Stimulated activated CD4-positive, alpha-beta T cell treated with anti-CD3 and anti-CD28 coated beads, Interleukin-15, amount 100 ng/mL, for 1 hour (primary cell): ENCODE results near the gene ZBTB49.
"Not testable (repeated sequence)": the region's sequence is repeated elsewhere in the genome, so short reads cannot be mapped to it uniquely, and the experiment has no call there.

Source experiments
- DNase-seq, 2 donors: peaks; one replicate each; pipeline ENCODE4 v3.0.0-alpha.2; 2020; ENCODE audit warnings: low read depth in 1 of 2, low spot score in 1 of 2

ZBTB49 gene, protein sequence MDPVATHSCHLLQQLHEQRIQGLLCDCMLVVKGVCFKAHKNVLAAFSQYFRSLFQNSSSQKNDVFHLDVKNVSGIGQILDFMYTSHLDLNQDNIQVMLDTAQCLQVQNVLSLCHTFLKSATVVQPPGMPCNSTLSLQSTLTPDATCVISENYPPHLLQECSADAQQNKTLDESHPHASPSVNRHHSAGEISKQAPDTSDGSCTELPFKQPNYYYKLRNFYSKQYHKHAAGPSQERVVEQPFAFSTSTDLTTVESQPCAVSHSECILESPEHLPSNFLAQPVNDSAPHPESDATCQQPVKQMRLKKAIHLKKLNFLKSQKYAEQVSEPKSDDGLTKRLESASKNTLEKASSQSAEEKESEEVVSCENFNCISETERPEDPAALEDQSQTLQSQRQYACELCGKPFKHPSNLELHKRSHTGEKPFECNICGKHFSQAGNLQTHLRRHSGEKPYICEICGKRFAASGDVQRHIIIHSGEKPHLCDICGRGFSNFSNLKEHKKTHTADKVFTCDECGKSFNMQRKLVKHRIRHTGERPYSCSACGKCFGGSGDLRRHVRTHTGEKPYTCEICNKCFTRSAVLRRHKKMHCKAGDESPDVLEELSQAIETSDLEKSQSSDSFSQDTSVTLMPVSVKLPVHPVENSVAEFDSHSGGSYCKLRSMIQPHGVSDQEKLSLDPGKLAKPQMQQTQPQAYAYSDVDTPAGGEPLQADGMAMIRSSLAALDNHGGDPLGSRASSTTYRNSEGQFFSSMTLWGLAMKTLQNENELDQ

GRCh38 chr4:4289941-4290850 lies at the start of gene ZBTB49, which contains the start of gene LYAR:
ZBTB49 (plus strand) TSS chr4:4290251; CDS start chr4:4299946, 9,695 bp downstream.
LYAR (minus strand) TSS chr4:4290154; CDS start chr4:4283742, 6,412 bp downstream.
- DNase-seq: peak; percentile 96

DNA sequence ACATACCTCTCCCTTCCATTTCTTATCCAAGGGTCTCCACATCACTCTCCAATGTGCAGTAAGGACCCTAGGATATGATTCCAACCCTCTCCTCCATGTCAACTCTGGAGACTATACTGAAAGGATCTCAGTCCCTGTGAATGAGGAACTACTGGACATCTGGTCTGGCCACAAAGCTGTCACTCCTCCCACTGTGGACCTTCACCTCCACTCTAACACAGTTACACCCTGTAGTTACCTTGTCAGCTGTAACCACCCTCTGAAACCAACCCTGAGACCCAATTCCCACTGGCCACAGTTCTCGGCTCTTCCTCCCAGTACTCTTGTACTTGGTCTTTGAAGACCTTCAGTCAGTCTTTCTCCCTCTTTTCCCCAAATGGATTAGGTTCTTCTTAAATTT lies 44.9 kb upstream of the ZBTB49 start:
- DNase-seq: no peak

- no peak for DNase-seq
These were observed 42.4 kb upstream of the ZBTB49 start for GRCh38 chr4:4247696-4248028.

- peak; percentile 75 to 84 for DNase-seq
These were observed 41.8 kb upstream of the ZBTB49 start, which contains the start of gene TMEM128 for GRCh38 chr4:4248029-4248884. TMEM128 (minus strand) TSS chr4:4248223; CDS start chr4:4248202, 21 bp downstream.

DNA sequence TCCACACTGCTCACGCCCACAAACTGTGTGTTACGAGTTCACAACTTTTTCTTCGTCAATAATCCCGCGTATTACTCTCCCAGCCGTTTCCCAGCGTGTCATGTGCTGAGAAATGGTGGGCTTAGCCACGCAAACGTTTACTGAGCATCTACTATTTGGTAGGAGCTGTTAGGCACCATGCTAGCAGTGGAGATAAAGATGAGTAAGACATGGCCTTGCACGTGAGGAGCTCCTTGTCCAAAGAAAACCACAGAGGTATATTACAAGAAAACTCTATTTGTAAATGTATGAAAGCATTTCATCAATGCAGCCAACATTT lies 41.2 kb upstream of the ZBTB49 start:
- DNase-seq: no peak

DNA sequence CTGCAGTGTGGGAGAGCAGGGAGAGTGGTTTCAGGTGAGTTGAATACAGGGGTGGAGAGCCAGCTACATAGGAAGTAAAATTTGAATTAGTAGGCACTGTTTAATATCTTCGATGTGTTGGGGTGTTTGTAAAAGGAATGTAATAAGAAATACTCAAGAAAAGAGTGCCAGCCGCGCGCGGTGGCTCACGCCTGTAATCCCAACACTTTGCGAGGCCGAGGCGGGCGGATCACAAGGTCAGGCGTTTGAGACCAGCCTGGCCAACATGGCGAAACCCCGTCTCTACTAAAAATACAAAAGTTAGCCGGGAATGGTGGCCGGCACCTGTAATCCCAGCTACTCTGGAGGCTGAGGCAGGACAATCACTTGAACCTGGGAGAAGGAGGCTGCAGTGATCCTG lies 40.7 kb upstream of the ZBTB49 start:
- DNase-seq: not testable (repeated sequence)

GRCh38 chr4:4249866-4250265 lies 40.2 kb upstream of the ZBTB49 start:
- no peak for DNase-seq

DNA sequence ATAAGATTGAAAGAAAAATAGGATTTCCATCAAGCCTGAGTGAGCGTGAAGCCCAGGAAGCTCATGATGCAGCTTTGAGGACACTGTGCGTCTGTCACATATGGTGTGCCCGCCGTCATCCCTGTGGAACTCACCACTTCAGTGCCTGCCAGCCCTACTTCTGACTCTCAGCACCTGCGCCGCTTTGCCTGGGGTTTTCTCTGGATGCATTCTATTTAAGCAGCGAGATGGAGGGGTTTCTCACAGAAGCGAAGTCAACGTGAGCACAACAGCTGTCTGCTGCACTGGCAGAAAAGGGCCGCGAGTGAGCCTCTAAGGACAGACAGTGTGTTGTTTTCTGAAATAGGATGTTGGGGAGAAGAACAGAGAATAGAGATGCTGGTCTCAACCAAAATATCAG lies 35.9 kb upstream of the ZBTB49 start:
- DNase-seq: no peak

DNA sequence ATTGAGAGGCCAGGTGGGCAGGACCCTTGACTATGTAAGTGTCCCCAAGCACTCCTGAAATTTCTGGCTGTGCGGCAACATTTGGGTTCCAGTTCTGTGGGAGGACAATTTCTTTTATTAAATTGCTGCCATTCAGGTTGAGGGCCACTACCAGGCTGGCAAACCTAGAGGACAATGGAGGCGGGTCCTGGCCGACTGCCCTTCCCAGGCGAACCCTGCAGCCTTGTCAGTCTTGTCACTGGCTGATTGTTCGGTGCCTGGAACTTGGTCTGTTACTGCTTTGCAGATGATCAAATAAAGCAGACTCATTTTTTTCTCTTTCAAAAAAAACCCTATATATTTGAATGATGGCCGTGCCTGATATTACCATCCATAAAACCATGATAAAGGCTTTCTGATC lies 35.4 kb upstream of the ZBTB49 start:
- no peak for DNase-seq

- no peak for DNase-seq
These were observed 33.3 kb upstream of the ZBTB49 start for GRCh38 chr4:4256799-4257198.

DNA sequence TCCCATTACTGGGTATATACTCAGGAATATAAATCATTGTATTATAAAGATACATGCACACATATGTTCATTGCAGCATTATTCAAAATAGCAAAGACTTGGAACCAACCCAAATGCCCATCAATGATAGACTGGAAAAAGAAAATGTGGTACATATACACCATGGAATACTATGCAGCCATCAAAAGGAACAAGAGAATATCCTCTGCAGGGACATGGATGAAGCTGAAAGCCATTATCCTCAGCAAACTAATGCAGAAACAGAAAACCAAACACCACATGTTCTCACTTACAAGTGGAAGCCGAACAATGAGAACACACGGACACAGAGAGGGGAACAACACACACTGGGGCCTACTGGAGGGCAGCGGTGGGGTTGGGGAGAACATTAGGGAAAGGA lies 32.3 kb upstream of the ZBTB49 start:
- not testable (repeated sequence) for DNase-seq

GRCh38 chr4:4259484-4260100 lies 30.5 kb upstream of the ZBTB49 start:
- no peak for DNase-seq

DNA sequence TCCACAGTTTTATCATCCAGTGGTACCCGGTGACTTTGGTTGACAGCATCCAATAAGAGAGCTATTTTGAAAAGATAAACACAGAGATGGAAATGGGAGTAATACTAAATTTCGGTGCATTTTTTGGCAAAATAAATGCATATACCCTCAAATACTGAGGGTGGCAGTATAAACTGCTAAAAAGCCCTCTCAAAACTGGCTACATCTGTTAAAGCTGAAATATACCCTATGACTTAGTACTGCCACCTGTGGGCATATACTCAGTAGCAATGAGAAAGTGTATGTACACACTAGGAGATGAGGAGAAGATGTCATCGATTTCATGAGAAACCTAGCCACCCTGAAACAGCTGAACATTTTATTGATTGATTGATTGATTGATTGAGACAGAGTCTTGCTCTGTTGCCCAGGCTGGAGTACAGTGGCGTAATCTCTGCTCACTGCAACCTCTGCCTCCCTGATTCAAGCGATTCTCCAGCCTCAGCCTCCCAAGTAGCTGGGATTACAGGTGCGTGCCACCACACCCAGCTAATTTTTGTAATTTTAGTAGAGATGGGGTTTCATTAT lies 29.8 kb upstream of the ZBTB49 start:
- DNase-seq: no peak

DNA sequence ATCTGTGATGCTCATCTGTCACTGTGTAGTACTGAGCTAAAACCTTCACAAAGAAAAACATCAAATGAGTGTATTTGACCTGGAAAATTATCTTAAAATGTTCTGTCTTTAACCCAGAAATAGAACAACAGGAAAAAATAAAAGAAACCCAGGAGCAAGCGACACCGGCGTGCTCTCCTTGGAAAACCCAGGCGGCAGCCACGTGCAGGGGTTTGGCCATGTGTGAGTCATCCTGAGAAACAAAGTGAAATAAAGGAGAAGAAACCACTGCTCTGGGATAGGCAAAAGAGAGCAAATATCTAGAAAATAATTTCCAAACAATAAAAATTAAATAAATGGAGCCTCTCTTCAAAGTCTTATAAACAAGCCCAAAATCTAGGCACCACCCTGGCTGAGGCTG lies 22.1 kb upstream of the ZBTB49 start:
- DNase-seq: no peak

DNA sequence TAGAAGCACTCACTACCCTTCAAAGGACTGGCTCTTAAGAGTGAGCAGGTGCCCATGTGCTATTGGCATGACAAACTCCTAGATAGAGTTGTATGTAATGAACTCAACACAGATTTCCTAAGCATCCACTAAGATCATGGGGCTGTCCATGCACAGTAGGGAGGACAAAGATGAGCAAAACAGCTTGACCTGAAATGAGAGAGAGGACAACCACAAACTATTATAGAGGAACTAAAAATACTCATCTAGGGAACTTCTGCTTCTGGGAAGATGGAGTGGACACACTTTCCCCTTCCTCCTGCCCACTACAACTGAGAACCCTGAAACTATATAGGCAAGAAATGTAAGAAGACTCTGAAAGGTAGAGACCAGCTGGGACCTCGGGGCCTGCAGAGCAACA lies 21.3 kb upstream of the ZBTB49 start:
- no peak for DNase-seq

- DNase-seq: peak in 1 of 2 donors; percentile 11
These were observed 20.7 kb upstream of the ZBTB49 start for GRCh38 chr4:4269331-4269731.

DNA sequence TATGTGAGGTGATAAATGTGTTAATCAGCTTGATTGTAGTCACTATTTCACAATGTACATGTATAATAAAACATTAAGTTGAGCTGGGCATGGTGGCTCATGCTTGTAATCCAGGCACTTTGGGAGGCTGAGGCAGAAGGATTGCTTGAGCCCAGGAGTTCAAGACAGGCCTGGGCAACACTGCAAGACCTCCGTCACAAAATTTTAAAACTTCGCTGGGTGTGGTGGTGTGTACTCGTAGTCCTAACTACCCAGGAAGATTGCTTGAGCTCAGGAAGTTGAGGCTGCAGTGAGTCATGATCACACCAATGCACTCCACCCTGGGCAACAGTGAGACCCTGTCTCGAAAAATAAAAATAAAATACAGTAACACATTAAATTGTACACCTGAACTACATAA lies 20.2 kb upstream of the ZBTB49 start:
- DNase-seq: no peak

- no peak for DNase-seq
These were observed 19.5 kb upstream of the ZBTB49 start for GRCh38 chr4:4270529-4270928.

DNA sequence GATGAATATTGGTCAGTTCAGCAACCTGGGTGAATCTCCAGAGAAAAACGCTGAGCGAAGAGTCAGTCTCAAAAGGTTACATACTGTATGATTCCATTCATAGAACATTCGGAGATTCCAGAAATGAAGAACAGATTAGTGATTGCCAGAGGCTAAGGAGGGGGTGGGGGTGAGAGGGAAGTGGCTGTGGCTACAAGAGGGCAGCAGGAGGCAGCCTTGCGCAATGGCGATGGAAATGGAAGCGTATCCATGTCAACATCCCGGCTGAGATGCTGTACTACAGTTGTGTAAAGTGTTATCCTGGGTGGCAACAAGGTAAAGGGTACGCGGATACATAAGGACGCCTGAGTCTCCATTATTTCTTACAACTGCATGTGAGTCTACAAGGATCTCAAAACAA lies 18.1 kb upstream of the ZBTB49 start:
- DNase-seq: no peak

DNA sequence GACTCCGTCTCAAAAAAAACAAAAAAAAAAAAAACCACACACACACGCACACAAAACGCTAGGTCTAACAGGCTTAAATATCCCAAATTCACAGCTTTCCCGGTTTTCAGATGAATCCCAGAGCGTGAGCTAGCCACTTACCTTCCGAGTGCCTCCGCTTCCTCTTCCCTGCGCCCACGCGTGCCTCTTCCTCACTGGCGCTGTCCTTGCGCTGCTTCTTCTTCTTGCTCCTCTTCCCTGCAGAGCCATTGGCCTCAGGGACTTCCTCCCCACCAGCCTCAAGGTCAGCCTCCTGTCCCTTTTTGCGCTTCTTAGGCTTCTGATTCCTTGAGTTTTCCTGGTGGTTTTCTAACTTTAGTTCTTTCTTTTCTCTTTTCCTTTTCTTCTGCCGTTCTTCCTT lies 15.8 kb upstream of the ZBTB49 start:
- DNase-seq: no peak
